ENCODE measurements around the gene ANAPC15. TPM values are rescaled to one million over a fixed set of nuclear protein-coding genes. Genes with fewer than 3 reads are reported as not detected.
"Not testable (repeated sequence)": the region's sequence is repeated elsewhere in the genome, so short reads cannot be mapped to it uniquely, and the experiment has no call there.

ANAPC15 gene
- total and polyA plus RNA-seq, 2 donors (not counting 1 experiment from before 2014, with no cell fraction given) = 24.8 to 97.2 TPM

DNA sequence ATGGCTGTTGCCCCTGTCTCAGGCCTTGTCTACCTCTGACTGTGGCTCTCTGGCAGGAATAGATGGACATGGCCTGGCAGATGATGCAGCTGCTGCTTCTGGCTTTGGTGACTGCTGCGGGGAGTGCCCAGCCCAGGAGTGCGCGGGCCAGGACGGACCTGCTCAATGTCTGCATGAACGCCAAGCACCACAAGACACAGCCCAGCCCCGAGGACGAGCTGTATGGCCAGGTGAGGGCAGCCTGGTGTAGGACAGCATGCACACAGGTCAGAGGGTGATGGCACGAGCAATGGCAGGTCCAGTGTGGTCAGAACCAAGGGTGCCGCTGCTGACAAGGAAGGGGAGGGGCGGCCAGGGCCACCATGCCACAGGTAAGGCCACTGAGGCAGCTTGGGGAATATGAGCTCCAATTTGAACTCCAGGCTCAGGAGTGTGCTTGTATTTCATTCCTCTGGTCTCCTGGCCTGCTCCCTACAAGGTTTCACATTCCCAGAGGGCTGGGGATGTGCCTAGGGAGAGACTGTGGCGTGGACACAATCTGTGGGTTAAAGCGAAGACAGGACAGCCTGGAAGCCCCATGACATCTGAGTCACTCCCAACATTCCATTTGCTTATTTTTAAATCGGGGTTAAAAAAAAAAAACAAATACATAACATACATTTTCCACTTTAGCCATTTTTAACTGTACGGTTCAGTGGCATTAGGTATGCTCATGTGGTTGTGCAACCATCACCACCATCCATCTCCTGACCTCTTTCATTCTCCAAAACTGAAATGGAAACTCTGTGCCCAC, 23.6 kb upstream of the ANAPC15 start:
- no peak overlapping the region for H3K27ac ChIP-seq (ENCODE audit: insufficient read depth, low read length)
- H3K36me3 ChIP-seq (ENCODE audit: control insufficient read depth, insufficient read depth, low read length) = no peaks in the 10 kb centered on the region
- H3K9ac ChIP-seq (ENCODE audit: insufficient read depth, low read length) = no peak overlapping the region
- H3K4me1 ChIP-seq (ENCODE audit: control insufficient read depth, extremely low read depth, insufficient read depth, low read length) = no peaks in the 10 kb centered on the region
- H3K4me3 ChIP-seq (replicated peaks in 1 of 4; ENCODE audit: control extremely low read depth in 1 of 4, insufficient read depth in 1 of 4, low read depth in 3 of 4, low read length in 4 of 4) = no peak overlapping the region
- TF ChIP-seq CTCF (conservative IDR thresholded peaks at IDR 0.05 in 1 of 2, IDR thresholded peaks at IDR 0.05 in 1 of 2; ENCODE audit: low read depth in 1 of 2, low read length in 2 of 2) (no peak), EZH2 (IDR thresholded peaks at IDR 0.05; ENCODE audit: low read length, missing control alignments) (no peak)
- H3K79me2 ChIP-seq (ENCODE audit: control insufficient read depth, insufficient read depth, low read length) = no peaks in the 10 kb centered on the region
- H3K27me3 ChIP-seq (ENCODE audit: control insufficient read depth, insufficient read depth, low read length) = no peaks in the 10 kb centered on the region
- no peak overlapping the region for H2AFZ ChIP-seq (ENCODE audit: low read length)
- peak in 1 of 2 donors; percentile 56 for DNase-seq (ENCODE audit: low read depth in 2 of 2)
- H3K4me2 ChIP-seq (ENCODE audit: extremely low read depth, insufficient read depth, low read length) = no peak overlapping the region
- H3K9me3 ChIP-seq (ENCODE audit: control insufficient read depth, insufficient read depth, low read depth, low read length) = no peaks in the 10 kb centered on the region
- H4K20me1 ChIP-seq (ENCODE audit: control insufficient read depth, extremely low read depth, insufficient read depth, low read length) = no peaks in the 10 kb centered on the region

DNA sequence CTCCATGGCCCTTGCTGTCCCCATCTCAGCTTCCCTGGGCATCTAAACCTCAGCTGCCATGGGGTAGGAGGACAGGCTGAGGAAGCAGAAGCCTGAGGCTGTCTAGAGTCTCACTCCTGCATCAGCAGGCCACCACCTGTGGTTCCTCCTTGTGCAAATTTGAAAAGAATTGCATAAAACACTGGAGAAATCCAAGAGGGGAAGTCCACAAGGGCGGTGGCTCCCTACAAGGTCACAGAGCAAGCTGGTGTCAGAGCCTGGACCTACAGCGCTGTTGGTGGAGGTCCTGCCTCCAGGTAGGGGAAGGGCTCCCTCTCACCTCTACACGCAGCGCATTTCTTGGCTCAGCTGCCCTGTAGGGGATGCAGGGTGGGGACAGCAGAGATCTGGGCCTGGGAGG, 23.0 kb upstream of the ANAPC15 start, which contains the start of gene FOLR3:
Gene FOLR3, plus strand, starts transcription at position 253 of the 400 bp plus-strand sequence. CDS start 228 bp downstream, outside the sequence.
- not testable (repeated sequence) for H3K79me2 ChIP-seq (ENCODE audit: control insufficient read depth, insufficient read depth, low read length); H4K20me1 ChIP-seq (ENCODE audit: control insufficient read depth, extremely low read depth, insufficient read depth, low read length); H3K36me3 ChIP-seq (ENCODE audit: control insufficient read depth, insufficient read depth, low read length); H3K9ac ChIP-seq (ENCODE audit: insufficient read depth, low read length); H3K27me3 ChIP-seq (ENCODE audit: control insufficient read depth, insufficient read depth, low read length); H3K4me3 ChIP-seq (replicated peaks in 1 of 4; ENCODE audit: control extremely low read depth in 1 of 4, insufficient read depth in 1 of 4, low read depth in 3 of 4, low read length in 4 of 4); H2AFZ ChIP-seq (ENCODE audit: low read length); H3K4me1 ChIP-seq (ENCODE audit: control insufficient read depth, extremely low read depth, insufficient read depth, low read length); H3K4me2 ChIP-seq (ENCODE audit: extremely low read depth, insufficient read depth, low read length); H3K27ac ChIP-seq (ENCODE audit: insufficient read depth, low read length); H3K9me3 ChIP-seq (ENCODE audit: control insufficient read depth, insufficient read depth, low read depth, low read length); DNase-seq (ENCODE audit: low read depth in 2 of 2)

DNA sequence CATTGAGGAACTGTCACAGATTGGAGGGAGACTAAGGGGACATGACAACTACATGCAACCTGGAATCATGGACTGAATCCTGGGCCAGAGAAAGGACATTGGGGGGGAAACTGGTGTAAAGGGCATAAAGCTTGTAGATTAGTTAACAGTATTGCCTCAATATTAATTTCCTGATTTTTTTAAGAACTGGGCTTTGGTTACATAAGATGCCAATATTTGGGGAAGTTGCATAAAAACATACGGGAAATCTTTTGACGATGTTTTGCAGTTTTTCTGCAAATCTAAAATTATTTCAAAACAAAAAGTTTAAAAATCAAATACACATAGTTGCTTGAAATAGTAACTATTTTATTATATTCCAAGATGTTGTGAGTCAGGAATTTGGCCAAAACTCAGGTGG, 20.2 kb upstream of the ANAPC15 start:
- Histone ChIP-seq H3K9me3 (ENCODE audit: control insufficient read depth, insufficient read depth, low read depth, low read length) (no peaks in the 10 kb centered on the region), H3K4me3 (replicated peaks in 1 of 4; ENCODE audit: control extremely low read depth in 1 of 4, insufficient read depth in 1 of 4, low read depth in 3 of 4, low read length in 4 of 4) (no peak overlapping the region), H3K36me3 (ENCODE audit: control insufficient read depth, insufficient read depth, low read length) (no peaks in the 10 kb centered on the region), H2AFZ (ENCODE audit: low read length) (no peak overlapping the region), H3K4me1 (ENCODE audit: control insufficient read depth, extremely low read depth, insufficient read depth, low read length) (no peaks in the 10 kb centered on the region), H3K27me3 (ENCODE audit: control insufficient read depth, insufficient read depth, low read length) (no peaks in the 10 kb centered on the region), H4K20me1 (ENCODE audit: control insufficient read depth, extremely low read depth, insufficient read depth, low read length) (no peaks in the 10 kb centered on the region), H3K4me2 (ENCODE audit: extremely low read depth, insufficient read depth, low read length) (no peak overlapping the region), H3K79me2 (ENCODE audit: control insufficient read depth, insufficient read depth, low read length) (no peaks in the 10 kb centered on the region), H3K9ac (ENCODE audit: insufficient read depth, low read length) (no peak overlapping the region), H3K27ac (ENCODE audit: insufficient read depth, low read length) (no peak overlapping the region)
- TF ChIP-seq CTCF (conservative IDR thresholded peaks at IDR 0.05 in 1 of 2, IDR thresholded peaks at IDR 0.05 in 1 of 2; ENCODE audit: low read depth in 1 of 2, low read length in 2 of 2) (no peak), EZH2 (IDR thresholded peaks at IDR 0.05; ENCODE audit: low read length, missing control alignments) (no peak)
- DNase-seq (ENCODE audit: low read depth in 2 of 2) = no peak
